ENCODE measurements around the gene CAMKK1.
"Not testable (repeated sequence)": the region's sequence is repeated elsewhere in the genome, so short reads cannot be mapped to it uniquely, and the experiment has no call there.

The CAMKK1 gene

DNA sequence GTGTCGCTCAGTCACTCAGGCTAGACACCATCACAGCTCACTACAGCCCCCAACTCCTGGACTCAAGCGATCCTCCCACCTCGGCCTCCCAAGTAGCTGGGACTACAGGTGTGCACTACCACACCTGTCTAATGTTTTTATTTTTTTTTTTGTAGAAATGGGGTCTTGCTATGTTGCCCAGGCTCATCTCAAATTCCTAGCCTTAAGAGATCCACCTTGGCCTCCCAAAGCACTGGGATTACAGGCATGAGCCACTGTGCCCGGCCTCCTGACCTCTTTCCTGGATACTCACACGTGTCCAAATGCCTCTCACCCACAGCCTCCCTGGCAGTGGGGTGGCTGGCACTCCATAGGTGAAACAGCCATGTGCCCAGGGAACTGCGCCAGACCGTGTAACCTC is 17.5 kb downstream of the CAMKK1 start:
- no peak for DNase-seq

DNA sequence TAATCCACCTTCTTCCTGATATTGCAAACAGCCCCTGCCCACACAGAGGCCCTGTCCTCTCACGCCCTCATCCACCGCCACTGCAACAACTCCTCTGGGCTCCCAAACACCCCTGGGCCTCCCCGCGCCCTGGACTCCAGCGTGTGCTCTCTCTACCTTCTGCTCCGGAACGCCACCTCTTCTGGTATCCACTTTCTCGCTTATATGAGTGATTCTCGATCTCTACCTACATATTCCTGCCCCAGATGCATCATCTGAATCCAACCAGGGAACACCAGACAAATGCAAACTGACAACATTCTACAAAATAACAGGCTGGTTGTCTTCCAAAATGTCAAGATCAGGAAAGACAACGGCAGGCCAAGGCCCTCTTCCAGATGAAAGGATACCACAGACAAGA is 19.0 kb downstream of the CAMKK1 start:
- DNase-seq = no peak

DNA sequence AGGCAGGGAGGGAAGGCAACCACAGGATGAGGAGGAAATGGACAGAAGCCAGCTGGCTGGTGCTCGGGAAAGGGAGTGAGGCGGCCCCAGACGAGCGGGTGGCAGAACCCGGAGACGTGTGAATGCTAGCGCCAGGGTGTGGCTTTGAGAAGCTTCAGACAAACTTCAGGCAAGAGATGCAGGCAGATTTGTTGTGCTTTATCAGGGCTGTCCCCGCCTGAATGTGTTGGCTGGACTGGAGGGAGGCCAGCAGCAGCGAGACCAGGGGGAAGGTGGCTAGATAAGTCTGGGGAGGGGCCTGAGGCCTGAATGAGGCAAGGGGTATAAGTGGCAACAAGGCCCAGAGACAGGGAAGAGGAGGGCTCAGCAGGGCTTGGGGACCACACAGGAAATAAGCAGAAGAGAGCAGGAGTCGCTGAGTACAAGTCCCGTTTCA is 22.0 kb downstream of the CAMKK1 start:
- DNase-seq = peak; percentile 80

DNA sequence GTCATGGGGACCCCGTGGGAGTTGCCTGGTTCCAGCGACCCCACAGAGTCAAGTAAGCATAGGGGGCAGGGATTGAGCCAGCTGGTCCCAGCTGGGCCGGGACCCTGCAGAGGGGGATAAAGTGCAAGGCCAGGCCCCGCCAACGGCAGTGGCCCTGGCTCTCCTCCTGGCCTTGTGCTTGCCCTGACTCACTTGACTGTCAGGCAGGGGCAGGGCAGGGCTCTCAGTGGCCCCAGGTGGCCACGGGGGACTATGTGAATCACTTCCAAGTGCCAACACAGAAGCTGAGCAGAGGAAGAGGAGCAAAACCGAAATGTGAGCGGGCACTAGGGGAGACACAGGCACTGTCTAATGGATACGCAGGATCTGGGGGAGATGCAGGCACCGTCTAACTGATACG is 25.2 kb downstream of the CAMKK1 start:
- no peak for DNase-seq

DNA sequence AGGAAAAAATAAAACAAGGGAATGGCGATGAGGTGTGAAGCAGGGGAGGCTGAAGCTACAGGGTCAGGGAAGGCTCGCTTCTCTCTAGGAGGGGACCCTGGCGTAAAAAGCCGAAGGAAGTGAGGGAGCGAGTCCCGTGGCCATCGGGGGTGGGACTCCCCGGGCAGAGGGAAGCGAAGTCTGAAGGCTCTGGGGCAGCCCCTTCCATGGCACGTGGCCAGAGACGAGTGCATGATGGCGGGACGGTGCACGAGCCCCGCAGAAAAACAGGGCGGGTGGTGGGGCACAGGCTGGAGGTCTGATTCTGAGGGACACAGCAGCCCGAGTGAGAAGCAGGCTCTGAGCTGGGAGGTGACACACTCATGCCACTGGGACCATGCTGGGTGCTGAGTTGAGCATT is 25.7 kb downstream of the CAMKK1 start:
- DNase-seq = no peak

DNA sequence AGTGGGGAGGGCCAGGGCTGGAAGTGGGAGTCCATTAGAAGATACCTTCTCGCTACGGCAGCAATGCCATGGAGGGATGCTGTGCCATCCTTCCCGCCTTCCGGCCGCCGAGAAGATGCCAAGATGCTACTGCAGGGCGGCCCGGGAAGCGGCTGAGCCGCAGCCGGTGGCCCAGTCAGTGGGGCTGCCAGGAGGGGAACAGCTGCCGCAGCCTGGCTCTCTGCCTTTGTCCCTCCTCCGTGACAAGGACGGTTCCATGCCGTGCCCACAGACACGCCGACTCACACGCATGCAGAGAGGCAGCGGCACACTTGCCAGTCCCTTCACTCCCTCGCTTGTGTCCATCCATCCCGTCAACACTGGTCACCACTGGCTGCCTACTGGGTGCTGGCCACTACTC is 26.6 kb downstream of the CAMKK1 start:
- no peak for DNase-seq

DNA sequence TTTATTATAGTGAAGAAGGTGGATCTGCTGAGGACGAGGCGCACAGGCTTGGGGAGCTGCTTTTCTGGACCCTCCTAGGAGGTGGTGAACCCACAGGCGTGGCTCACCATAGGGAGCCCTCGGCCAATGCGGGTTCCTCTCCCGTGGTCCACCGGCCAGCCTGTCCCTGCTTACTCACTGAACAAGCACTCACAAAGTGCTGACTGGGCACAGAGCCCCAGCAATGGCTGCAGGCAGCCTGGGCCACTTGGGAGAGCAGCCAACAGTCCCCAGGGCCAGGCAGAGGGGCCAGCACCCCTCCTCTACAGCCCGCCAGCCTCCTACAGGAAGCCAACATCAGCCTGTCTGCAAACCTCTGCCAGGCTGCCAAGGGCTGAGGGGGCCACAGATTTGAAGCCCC is 27.7 kb downstream of the CAMKK1 start:
- DNase-seq = no peak

DNA sequence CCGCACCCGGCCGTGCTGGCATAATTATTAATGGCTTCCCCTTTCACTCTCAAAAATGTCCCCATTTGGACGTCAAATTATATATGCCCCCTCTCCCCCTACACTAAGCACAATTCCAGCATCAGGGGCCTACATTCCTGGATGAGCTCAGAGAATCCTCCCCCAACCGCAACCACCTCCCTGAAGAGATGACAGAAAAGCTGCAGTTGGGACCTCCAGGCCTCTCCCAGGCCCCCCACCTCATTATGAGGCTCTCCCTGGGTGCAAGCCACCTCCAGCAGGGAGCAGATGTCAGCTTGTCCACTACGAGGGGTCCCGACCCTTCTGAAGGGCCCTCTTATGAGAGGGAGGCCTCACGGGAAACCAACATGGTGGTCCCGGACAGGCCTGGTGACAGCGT is 28.3 kb downstream of the CAMKK1 start:
- no peak for DNase-seq

DNA sequence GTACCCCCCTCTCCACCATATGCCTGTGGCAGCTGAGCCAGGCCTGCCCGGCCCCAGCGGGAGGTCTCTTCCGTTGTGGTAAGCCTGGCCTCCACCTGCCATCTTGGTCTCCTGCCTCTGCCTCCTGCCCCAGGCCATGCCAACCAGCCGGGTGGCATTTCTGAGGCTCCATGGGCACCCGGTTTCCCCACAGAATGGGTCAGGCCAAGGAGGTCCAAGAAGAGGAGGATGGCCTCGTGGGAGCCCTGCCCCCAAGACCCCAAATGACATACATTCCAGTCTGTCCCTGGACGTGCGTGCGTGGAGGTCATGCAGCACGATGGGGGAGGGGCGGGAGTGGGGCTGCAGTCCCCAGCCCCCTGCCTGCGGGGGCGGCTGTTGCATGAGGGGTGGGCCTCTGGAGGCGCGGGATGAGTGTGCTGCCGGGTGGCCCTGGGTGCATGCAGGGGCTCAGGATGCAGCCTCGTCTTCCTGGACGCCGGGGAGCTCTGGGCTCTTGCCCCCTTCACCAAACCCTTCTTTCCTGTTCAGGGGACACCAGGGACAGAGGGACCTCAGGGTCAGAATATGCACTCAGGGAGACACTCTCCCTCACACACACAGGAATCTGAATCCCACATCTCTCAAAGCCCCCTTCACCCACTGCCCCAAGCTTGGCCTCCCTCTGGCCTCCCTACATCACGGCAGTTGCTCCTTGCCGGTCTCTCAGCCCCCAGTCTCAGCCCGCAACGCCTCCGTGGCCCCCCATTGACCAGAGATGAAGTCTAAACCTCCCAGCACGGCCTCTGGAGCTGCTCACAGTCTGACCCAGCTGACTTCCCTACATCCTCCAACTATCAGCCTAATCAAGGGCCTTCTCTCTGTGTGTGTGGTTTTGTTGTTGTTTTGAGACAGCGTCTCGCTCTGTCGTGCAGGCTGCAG is 30.8 kb downstream of the CAMKK1 start:
- DNase-seq = no peak

DNA sequence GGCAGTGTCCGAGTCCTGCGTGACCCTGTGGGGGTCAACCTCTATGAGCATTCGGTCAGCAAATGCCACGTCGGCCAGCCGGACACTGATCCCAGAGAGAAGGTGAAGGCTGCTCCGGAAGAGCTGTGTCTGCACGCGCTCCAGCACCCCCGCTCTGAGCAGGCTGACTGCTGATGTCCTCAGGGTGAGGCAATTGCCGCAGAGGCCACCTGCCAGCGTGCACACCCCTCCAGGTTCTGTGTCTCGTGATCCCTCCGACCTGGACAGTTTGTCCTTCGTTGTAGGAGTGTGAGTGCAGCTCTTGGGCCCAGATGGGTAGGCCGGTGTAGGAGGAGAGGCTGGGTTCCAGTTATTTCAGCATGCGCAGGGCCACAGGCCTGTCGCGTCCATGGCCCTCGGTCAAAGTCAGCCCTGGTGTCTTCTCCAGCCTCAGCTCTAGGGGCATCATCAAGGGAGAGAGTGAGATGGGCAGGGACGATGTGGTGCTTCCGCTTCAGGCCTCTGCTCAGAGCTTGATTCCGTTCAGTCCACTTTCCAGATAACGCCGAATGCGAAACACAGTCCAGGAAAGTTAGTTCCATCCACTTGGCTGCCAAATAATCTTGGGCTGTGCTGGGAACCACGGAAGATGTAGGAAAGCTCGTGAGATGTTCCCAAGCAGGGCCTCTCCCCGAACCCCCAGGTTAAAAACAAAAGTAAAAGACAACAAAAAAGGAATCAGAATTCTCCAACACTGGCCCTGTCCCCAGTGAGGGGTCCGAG is 31.7 kb downstream of the CAMKK1 start:
- no peak for DNase-seq

DNA sequence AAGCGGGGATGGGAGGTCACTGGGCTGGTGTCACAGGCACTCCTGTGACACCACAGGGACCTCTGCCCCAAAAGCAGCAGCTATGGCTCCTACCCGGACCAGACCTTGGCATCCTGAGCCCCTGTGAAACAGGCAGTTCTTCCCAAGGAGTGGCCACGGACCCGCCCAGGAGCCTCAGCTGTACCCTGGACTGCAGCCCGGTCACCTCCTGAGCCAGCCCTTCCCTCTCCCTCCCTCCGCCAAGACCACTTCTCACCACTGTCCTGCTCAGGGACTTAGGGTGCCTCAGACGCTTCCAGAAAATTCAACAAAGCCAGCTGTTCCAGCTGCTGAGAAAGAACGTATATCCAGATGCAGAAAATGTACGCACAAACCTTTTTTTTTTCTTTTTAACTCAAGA is 32.9 kb downstream of the CAMKK1 start:
- DNase-seq = no peak

DNA sequence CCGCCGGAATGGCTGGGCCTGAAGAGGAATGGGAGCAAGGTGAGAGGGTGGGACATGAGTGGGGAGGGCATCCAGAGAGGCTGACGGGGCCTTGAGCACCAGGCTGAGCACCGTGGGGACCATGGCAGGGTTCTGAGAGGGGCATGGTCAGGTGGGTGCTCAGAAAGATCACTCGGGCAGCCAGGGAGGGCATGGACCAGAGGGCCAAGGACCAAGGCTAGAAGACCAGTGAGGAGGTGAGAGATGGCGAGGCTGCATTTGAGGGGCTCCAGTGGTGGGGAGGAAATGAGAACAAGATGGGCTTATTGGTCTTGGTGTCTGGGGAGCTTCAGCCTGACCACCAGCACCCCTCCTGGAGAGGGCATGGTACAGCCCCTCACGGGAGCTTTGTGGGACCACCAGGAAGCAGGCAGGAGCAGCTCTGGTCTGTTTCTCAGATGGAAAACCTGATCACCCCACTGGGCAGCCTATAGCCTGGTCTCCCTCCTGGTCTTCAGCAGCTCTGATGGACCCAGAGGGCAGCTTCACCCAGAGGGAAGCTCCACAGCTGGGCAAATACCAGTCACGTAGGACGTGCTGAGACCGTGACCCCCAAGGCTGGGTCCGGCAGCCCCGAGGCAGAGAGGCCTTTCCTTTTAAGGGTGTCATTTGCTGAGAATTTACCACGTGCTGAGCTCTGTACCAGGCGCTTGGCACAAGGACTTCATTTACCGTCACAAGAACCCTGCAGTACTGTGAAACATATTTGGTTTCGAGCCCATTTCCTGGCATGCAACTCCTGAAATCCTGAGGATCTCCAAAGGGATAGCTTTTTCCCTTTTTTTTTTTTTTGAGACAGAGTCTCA is 35.4 kb downstream of the CAMKK1 start:
- DNase-seq = no peak

DNA sequence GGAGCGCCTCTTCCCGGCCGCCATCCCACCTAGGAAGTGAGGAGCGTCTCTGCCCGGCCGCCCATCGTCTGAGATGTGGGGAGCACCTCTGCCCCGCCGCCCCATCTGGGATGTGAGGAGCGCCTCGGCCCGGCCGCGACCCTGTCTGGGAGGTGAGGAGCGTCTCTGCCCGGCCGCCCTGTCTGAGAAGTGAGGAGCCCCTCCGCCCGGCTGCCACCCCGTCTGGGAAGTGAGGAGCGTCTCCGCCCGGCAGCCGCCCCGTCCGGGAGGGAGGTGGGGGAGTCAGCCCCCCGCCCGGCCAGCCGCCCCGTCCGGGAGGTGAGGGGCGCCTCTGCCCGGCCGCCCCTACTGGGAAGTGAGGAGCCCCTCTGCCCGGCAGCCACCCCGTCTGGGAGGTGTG is 38.6 kb downstream of the CAMKK1 start:
- DNase-seq = not testable (repeated sequence)

DNA sequence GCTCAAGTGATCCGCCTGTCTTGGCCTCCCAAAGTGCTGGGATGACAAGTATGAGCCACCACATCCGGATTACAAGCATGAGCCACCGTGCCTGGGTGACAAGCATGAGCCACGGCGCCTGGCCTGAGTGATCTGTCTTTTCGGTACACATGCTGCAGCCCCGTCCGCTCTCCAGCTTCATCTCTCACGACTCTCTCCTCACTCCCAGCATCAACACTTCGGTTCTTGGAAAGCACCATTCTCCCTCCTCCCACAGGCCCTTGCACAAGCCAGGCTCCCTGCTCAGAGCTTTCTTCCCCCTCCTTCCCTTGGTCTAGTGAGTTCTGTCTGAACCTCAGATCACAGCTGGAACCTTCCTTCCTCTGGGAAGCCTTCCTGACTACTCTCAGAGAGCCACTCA is 40.3 kb downstream of the CAMKK1 start:
- no peak for DNase-seq

DNA sequence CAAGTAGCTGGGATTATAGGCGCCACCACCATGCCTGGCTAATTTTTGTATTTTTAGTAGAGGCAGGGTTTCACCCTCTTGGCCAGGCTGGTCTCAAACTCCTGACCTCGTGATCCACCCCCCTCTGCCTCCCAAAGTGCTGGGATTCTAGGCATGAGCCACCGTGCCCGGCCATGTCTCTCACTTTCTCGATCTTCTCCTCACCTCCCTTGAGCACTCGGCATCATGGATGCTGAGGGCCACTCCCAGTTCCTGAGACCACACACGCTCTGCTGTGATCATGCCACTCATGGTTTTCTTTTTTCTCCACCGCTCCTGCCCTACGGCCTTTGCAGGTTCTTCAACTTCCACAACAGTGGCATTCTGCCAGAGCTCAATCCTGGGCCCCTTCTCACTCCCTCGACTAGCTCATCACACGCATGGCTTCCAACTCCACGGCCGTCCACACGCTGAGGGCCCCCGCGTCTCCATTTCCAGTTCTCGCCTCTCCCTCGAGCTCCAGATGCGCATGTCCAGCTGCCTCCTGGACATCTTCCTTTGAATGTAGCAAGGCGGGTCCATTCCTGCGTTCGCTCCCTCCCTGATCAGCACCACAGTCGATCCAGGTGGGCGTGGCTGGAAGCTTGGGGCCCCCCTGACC is 41.3 kb downstream of the CAMKK1 start:
- no peak for DNase-seq

DNA sequence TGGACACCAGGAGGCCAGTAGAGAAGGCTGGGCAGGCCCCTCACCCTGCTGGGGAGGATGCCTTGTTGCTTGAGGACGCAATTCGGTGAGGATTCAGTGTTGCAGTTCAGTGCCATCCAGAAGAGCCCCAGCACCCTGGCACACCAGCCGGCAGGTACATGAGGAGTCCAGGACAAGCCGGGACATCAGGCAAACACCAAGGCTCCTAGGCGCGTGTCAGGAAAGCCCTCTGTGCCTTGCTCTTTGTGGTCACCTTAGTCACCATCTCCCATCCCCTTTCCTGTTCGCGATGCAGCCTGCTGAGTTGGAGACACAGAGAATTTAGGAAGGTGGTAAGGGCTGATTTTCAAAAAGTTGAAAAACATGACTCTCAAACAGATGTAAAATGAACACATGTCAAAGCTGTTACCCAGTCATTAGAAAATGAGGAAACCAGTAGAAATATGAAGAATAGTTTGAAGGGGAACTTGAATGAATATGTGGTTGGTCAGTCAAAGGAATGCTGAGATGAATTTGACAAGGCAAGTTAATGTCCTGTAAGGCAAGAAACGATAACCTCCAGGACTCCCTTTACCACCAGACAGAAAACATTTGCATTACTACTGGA is 44.5 kb downstream of the CAMKK1 start:
- DNase-seq = no peak

DNA sequence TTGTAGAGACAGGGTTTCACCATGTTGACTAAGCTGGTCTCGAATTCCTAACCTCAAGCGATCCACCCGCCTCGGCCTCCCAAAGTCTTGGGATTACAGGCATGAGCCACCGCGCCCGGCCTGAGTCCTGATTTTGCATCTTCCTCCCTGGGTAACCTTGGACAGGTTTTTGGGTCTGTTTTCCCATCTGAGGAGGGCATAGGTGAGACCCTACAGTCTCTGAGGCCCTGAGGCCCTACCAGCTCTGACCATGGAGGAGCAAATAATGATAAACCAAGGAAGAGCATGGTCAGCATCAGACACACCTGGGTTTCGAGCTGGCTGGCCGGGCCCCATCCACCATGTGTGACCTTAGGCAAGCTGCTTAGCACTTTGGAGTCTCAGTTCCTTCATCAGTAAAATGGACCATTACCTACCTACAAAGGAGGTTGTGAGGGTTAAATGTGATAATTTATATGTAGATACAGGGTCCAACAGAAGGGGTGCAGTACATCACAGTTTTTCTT is 45.6 kb downstream of the CAMKK1 start:
- no peak for DNase-seq

DNA sequence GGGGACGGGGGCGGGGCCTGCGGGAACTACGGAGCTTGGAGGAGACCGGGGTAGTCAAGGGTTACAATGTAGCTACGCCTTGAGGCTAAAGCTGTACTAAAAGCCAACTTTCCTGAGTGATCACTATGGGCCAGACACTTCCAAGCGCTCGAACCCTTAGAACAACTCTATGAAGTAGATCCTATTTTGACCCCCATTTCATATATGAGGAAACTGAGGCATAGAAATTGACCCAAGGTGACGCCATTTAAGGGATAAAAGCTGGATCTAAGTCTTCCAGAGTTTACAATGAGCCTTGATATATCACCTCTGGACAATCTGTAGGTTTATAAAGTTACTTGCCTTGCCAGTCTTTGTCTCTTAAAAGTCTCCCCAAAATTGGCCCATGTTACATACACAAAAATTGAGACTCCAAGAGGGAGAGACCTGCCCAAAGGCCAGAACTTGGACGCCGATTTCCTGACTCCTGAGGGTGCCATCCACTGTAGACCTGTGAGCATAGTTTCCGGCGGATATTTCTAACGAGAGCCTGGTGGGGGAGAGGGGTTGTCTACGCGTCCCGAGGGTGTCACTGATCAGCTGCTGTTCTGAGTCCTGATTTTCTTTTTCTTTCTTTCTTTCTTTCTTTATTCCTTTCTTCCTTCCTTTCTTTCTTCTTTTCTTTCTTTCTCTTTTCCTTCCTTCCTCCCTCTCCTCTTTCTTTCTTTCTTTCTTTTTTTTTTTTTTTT is 46.3 kb downstream of the CAMKK1 start:
- DNase-seq = peak; percentile 18

DNA sequence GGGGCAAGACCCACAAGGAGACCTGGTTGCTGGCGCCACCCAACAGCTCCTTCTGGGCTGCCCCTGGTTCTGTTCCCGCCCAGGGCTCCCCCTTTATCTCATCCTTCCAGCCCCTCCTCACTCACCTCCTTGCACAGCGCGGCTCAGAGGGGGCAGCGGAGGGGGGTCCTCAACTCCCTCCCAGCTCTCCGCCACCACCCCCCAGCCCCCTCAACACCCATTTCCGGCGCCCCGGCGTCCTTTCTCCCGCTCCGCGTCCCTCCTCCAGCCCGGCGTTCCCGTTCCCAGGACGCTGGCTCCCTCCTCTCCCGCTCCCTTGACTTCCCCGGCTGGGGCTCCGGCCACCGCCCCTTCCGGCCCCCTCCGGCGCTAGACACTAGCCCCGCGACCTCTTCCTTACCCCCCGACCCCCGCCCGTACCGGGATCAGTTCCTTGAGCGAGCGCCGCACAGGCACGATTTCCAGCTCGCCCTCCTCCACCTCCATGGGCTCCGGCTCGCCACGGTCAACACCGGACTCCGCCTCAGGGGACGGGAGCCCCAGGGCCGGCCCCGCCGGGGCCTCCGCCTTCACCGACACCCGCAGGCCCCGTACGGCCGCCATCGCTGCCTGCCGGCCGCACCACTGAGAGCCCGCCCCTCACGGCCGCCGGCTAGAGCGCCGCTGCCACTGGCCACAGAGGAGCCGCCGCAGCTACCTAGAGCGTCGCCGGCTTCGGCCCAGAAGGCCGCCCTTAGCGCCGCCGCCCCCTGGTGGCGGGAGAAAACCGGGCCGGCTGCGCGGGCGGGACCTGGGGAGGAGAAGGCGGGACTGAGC is 47.0 kb downstream of the CAMKK1 start, which contains the start of gene NCBP3:
Gene NCBP3 (minus strand): TSS at position 626 of the 816 bp plus-strand sequence. CDS start 23 bp downstream, at position 603.
- DNase-seq = peak; percentile 96

DNA sequence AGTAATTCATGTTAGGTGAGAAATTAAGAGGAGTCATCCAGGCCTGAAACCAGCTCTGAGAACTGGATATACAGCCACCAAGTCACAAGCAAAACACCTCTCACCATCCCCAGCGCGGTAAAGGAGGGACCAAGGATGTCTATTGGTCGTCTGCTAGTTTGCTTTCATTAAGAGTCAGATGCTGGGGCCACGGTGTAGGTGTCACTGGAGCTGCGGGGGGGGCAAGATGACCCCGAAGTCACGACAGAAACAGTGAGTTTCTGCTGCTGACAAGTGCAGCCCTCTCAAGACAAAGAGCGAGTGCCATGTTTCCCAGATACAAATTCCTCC is 47.6 kb downstream of the CAMKK1 start:
- peak; percentile 60 for DNase-seq
